ENCODE data around the gene PDS5B. TPM values are rescaled to one million over a fixed set of nuclear protein-coding genes. Genes with fewer than 3 reads are reported as not detected.

The PDS5B gene
- total RNA-seq, 1 donor from 2014 or later, result 49.4 TPM

DNA sequence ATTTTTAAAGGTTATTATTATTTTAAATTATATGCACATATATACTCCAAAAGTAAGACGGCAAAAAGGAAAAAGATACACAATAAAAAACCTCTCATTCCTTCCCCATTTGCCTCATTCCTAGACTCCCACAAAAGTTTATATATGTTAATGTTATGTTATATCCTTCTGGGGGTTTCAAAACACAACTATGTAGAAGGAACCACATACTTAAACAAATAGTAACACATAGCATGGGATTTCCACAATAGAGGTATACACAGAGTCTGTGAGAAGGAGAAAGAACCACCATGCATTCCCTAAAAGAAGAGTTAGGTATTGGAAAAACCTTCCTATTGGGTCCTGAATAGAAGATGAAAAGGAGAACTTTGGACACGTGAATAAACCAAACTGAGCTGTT is 9.1 kb downstream of the PDS5B start:
- intact Hi-C loops (cut with DNase I), result no loop called here

DNA sequence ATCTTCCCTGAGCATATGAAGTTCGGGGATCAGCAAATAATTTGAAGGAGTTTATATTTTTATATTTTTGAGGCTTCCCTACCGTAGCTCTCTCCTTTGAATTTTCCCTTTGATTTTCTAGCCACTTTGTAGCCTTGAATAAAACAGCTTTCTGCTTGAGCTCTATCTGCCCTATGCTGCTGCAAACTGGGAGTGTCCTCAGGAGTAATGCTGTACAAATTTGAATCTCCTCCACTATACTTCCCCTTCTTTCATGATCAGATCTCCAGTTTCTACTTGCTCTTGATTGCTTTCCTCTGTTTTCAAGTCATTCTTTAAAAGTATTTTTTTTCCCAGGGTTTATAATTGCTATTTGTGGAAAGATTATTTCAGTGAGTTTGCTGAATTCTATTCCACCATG is 14.6 kb downstream of the PDS5B start:
- Histone ChIP-seq H3K36me3 (no peaks in the 10 kb centered on the region), H3K4me1 (peaks cover 11% of the 10 kb centered on the region), H3K4me3 (no peak overlapping the region), H3K27me3 (no peaks in the 10 kb centered on the region), H3K9me3 (no peaks in the 10 kb centered on the region), H3K27ac (no peak overlapping the region)
- intact Hi-C loops (cut with DNase I), result no loop called here
- no peak for DNase-seq (ENCODE audit: extremely low spot score in 2 of 2)
- TF ChIP-seq, protein P1, sequence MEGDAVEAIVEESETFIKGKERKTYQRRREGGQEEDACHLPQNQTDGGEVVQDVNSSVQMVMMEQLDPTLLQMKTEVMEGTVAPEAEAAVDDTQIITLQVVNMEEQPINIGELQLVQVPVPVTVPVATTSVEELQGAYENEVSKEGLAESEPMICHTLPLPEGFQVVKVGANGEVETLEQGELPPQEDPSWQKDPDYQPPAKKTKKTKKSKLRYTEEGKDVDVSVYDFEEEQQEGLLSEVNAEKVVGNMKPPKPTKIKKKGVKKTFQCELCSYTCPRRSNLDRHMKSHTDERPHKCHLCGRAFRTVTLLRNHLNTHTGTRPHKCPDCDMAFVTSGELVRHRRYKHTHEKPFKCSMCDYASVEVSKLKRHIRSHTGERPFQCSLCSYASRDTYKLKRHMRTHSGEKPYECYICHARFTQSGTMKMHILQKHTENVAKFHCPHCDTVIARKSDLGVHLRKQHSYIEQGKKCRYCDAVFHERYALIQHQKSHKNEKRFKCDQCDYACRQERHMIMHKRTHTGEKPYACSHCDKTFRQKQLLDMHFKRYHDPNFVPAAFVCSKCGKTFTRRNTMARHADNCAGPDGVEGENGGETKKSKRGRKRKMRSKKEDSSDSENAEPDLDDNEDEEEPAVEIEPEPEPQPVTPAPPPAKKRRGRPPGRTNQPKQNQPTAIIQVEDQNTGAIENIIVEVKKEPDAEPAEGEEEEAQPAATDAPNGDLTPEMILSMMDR (IDR thresholded peaks at IDR 0.05), result no peak

More for the DNA sequence above, 9.1 kb downstream of the PDS5B start:
- no peaks in the 10 kb centered on the region for H3K27me3 ChIP-seq
- TF ChIP-seq, protein P1 (IDR thresholded peaks at IDR 0.05), result no peak
- TF ChIP-seq POLR2A (IDR thresholded peaks at IDR 0.05) (no peak), POLR2AphosphoS5 (IDR thresholded peaks at IDR 0.05; ENCODE audit: insufficient read depth in 1 of 2, low read depth in 1 of 2) (no peak)
- H3K4me1 ChIP-seq, result peaks cover 43% of the 10 kb centered on the region
- no peaks in the 10 kb centered on the region for H3K36me3 ChIP-seq
- H3K4me3 ChIP-seq, result no peak overlapping the region
- H3K9me3 ChIP-seq, result no peaks in the 10 kb centered on the region
- H3K27ac ChIP-seq, result no peak overlapping the region
- DNase-seq (ENCODE audit: extremely low spot score in 2 of 2), result no peak

DNA sequence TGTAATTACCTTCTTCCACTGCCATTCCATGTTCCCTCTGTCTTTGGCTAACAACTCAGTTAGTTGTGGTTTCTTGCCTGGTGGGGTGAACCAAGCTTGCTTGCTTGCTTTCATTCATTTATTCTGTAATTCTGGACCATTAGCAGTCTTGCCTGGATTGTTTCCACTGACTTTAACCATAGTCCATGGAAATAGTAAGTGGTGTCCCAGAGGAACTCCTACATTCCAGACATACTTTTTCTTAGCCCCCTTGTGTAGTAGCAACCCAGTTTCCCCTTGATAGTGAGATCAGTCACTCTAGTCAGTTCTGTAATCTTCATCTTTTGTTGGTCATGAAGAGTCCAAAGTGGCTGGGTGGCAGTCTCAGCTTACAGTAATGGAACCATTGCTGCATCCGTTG is 23.2 kb downstream of the PDS5B start:
- intact Hi-C loops (cut with DNase I), result no loop called here
- Histone ChIP-seq H3K27ac (no peak overlapping the region), H3K4me1 (no peaks in the 10 kb centered on the region), H3K27me3 (no peaks in the 10 kb centered on the region), H3K9me3 (no peaks in the 10 kb centered on the region), H3K4me3 (no peak overlapping the region), H3K36me3 (no peaks in the 10 kb centered on the region)
- TF ChIP-seq, protein P1 (IDR thresholded peaks at IDR 0.05), result no peak
- TF ChIP-seq POLR2A (IDR thresholded peaks at IDR 0.05) (no peak), POLR2AphosphoS5 (IDR thresholded peaks at IDR 0.05; ENCODE audit: insufficient read depth in 1 of 2, low read depth in 1 of 2) (no peak)
- DNase-seq (ENCODE audit: extremely low spot score in 2 of 2), result no peak

DNA sequence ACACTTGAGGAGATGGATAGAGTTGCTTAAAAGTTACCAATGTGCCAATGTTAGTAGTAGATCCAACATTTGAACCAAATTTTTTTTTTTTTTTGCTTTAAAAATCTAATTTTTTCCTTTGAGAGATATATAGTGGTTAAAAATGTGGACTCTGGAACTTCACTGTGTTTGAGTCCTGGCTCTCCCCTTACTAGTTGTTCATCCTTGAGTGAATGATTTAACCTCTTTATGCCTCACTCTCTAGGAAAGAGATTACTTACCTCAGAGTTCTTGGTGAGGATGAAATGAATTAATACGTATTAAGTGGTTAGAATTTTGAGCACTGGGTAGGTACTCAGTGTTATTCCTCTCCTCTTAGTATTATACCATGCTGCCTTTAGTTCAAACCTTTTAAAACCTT is 24.3 kb downstream of the PDS5B start:
- no peaks in the 10 kb centered on the region for H3K9me3 ChIP-seq
- H3K4me3 ChIP-seq, result no peak overlapping the region
- DNase-seq (ENCODE audit: extremely low spot score in 2 of 2), result no peak
- no peaks in the 10 kb centered on the region for H3K27me3 ChIP-seq
- no peak overlapping the region for H3K27ac ChIP-seq
- H3K36me3 ChIP-seq, result no peaks in the 10 kb centered on the region
- TF ChIP-seq POLR2A (IDR thresholded peaks at IDR 0.05) (no peak), POLR2AphosphoS5 (IDR thresholded peaks at IDR 0.05; ENCODE audit: insufficient read depth in 1 of 2, low read depth in 1 of 2) (no peak)
- TF ChIP-seq, protein P1 (IDR thresholded peaks at IDR 0.05), result no peak
- H3K4me1 ChIP-seq, result no peaks in the 10 kb centered on the region
- intact Hi-C loops (cut with DNase I), result no loop called here

DNA sequence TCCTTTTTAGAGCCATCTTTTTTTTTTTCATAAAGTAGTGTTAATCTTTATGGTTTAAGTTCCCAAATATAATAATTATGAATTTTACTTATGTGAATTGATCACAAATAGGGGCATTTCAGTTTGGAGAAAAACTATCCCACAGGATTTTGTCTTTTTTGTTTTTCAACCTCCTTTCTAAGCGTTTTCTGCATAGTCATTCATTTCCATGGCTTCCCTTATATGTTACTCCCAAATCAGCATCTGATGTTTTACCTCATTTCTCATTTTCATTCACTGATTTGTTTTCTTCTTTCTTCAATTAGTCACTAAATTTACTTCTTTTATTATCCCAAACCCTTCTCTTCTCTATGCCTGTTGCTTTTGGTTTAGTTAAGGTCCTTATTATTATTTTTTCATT is 24.7 kb downstream of the PDS5B start:
- TF ChIP-seq POLR2AphosphoS5 (IDR thresholded peaks at IDR 0.05; ENCODE audit: insufficient read depth in 1 of 2, low read depth in 1 of 2) (no peak), POLR2A (IDR thresholded peaks at IDR 0.05) (no peak)
- TF ChIP-seq, protein P1 (IDR thresholded peaks at IDR 0.05), result no peak
- no peak for DNase-seq (ENCODE audit: extremely low spot score in 2 of 2)
- Histone ChIP-seq H3K36me3 (no peaks in the 10 kb centered on the region), H3K4me1 (no peaks in the 10 kb centered on the region), H3K4me3 (no peak overlapping the region), H3K27ac (no peak overlapping the region), H3K27me3 (no peaks in the 10 kb centered on the region), H3K9me3 (no peaks in the 10 kb centered on the region)
- intact Hi-C loops (cut with DNase I), result no loop called here
